GM18499 (cell line): Measurements from ENCODE around the gene TNRC6C.
"Not testable (repeated sequence)": the region's sequence is repeated elsewhere in the genome, so short reads cannot be mapped to it uniquely, and the experiment has no call there.

ENCODE experiments used
- ATAC-seq: cut with Tn5 transposase; IDR thresholded peaks from one replicate; pipeline ENCODE4 v1.9.1; 2021; ENCODE audit warnings: moderate number of reproducible peaks; ENCODE audit not compliant: insufficient read depth, unreplicated experiment

The TNRC6C gene

DNA sequence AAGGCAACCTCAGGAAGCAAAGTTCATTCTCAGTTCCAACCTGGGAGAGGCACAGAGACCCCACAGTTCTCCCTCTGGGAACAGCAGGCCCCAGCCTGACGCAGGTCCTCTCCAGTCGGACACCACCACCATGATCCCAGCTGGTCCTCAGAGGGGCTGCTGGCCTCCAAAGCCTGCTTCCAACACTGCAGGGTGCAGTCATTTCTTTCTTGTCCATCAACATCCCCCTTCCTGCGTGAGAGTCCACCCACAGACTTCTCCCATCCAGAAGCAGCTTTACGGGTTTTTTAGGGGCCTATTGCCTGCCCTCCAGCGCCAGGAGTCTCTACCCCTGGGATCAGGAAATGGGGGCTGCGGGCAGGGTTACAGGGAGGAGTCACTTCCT is 29.3 kb upstream of the TNRC6C start:
- ATAC-seq = no peak

DNA sequence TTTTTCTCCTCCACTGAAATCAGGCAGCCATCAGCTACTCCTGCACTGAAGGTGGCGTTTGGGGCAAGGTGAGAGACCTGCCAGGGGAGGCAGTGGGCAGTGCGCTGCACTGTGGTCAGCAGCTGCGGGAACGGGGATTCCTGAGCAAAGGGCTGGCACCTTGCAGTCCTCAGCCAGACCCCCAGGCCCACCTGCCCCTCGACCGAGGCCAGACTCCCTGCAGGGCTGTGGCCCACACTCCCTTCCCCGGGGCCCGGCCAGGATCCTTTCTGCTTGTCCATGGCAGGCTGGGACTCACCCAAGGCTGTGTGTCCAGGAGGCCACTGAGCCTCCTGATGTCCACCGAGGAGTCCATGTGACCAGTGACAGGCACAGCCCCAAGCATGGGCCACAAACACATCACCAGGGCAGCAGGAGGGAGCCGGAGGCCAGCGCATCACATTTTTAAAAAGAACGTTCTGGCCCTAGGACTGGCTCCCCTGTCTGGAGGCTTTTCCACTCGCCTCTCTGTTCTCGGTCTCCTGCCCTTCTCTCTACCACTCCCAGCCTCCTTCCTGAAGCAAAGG is 28.5 kb upstream of the TNRC6C start:
- no peak for ATAC-seq

DNA sequence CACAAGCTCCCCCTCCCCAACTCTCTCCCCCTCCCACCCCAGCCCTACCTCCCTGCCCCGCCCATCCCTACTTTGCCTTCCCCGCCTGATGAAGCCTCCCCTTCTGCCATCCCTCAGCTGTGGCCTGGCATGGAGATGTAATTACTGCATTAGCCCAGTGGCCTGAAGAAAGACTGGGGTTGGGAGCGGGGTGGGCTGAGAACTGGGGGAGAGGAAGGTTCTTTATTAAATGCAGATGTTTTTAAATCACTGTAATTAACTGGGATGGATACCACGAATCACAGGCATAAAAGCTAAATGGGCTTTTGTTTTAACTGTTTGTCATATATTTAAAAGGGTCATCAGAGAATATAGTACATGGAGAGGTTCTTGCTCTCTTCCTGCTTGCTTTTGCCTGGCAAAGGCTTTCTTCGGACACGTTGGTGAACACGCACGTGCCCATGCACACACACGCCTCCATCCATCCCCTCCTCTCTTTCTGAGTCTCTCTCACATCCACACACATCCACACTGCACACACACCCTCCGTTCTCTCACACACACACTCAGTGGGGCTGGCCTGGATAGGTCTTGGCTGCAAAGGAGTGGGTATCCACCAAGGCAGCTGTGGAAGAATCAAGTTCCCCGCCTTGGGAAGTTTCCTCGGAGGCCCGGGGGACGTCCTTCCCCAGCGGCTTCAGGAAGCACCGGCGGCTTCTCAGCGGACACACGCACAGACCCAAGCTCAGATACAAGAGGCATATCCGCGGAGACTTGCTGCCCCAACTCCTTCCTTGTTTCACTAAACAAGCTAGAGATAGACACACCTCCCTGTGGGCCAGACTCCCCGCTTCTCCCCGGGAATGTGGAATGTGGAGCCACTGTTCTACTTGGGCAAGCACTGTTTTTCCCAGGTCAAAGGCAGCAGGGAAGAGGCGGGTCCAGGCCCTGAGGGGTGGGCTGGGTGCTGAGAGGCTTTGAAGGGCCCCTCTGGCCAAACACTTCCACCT is 27.4 kb upstream of the TNRC6C start:
- ATAC-seq = no peak

DNA sequence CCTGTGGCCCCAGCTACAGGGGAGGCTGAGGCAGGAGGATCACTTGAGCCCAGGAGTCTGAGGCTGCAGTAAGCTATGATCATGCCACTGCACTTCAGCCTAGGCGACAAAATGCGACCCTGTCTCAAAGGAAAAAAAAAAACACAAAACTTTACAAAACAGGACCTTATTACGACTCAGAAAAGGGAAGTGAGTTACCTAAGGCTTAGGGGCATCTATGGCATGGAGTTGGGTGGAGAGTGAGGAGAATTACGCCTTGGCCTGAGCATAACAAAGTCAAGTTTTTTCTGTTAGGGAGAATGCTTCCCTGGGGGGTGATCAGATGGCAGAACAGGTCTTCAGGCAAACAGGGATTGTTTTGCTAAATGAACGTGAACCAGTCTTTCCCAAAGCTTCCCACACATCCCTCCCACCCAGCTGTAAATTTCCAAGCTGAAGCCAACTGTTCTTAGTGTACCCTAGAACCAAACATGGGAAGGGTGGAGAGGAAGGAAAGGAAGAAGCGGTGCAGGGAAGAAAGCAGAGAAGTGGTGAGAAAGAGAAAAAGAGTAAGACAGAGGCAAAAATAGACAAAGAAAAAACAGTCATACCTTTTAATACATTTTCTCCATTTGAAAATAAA is 24.6 kb upstream of the TNRC6C start:
- no peak for ATAC-seq

DNA sequence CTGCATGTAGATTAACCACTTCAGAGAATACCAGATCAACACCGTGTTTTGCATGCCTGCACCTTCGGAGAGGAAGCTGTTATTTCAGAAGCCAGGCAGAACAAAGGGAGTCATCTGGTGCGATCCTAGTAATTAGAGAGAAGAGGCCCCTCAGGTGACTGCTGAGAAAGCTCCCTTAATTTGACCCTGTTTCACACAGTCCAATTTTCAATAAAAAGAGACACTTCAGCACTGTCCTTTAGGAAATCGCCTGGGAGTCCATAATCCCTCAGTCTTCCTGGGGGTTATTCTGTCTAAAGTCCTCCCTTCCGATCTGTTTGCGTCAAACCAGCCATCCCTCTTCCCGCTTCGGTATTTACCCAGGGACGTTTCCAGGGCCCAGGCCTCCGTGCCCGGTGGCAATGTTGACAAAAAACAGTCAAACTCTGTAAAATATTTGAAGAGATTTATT is 23.4 kb upstream of the TNRC6C start:
- ATAC-seq = no peak

DNA sequence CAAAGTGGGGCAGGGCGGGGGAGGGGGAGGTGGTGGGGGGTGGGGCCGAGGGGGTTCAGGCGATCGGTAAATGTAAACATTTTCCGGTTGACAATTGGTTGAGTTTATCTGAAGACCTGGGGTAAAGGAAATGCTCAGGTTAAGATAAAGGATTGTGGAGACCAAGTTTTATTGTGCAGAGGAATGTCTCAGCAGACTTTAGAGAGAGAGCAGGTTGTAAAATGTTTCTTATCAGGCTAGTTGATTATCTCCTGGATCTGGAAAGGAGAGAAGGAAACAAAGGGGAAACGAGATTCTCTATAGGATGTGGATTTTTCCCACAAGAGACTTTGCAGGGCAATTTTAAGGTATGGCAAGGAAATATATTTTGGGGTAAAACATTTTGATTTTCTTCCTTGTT is 22.8 kb upstream of the TNRC6C start:
- not testable (repeated sequence) for ATAC-seq

DNA sequence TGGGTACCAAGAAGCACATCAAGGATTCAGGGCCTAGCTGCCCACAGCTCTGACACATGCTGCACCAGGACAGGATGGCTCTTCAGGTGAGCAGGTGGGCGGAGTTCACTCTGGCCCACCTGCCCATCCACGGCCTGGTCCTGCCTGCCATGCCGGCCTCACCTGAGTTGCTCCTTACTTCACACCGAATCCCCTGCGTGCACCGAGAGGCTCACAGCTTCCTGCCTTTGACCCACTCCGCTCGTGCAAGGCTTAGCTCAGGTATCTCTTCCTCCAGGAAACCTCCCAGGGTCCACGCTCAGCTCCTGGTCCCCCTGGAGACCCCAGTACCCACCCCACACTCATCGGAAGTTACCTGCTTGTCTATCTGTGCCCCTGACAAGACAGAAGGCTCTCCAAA is 21.6 kb upstream of the TNRC6C start:
- ATAC-seq = no peak

DNA sequence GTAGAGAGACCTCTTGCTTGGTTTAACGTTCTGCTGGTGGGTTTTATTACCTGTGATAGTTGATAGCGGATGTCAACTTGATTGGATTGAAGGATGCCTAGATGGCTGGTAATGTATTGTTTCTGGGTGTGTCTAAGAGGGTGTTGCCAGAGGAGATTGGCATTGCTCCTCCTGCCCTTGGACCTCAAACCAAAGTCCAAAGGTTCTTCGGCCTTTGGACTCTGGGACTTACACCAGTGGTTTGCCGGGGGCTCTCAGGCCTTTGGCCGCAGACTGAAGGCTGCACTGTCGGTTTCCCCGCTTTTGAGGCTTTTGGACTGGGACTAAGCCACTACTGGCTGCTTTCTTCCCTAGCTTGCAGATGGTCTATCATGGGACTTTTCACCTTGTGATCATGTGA is 17.5 kb upstream of the TNRC6C start:
- ATAC-seq = no peak

DNA sequence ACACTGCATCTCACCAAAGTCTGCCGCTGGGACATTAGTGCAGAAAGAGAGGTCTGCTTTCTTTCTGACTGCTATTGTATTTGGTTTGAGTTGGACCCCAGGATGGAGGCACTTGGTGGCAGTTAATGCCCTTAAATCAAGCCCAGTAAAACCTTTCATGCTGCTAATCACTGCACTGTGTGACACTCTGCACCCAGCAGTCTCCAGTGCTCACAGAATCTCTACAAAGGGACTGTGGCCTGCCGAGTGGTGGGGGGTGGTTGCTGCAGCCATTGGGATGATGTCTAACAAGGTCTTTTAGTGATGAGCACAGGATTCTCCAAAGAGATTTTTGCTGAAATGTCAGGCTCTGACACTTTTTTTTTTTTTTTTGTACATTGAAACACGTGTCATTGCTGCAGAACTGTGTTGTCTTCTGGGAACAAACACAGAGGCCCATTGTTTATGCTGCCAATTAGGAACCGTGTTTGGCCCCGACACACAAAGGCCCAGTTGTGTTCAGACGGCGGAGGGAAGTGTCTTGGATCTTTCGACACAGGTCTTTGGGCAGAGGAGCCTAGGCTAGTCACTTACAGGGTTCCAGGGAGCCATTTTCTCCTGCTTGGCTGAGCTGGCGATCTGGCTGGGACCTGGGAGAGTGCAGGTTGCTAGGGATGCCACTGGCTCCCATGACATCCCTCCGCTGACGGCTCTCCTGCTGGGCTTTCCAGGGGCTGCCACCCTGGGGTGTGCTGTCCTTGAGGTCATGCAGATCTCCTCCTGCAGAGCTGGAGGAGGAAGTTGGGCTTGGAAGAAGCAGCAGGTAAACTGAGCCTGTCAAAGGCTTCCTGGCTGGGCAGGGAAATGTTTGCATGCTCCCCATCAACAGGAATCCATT is 16.2 kb upstream of the TNRC6C start:
- no peak for ATAC-seq

DNA sequence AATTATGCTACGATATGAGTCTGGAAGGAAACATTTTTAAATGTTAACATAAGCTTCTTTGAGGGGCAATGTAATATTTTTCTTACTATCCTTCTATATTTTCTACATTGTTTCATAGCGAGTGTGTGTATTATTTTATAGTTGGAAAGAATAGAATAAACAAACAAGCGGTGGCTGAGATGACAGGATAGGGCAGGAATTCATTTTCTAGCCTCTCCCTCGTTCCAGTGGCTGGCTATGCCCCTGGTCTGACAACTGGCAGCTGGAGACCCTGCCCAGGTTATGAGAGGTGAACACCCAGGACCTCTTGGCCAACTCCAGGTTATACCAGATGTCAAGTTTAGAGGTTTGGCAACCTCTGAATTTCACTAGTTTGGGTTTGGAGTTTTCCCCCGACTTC is 14.5 kb upstream of the TNRC6C start:
- ATAC-seq = no peak

DNA sequence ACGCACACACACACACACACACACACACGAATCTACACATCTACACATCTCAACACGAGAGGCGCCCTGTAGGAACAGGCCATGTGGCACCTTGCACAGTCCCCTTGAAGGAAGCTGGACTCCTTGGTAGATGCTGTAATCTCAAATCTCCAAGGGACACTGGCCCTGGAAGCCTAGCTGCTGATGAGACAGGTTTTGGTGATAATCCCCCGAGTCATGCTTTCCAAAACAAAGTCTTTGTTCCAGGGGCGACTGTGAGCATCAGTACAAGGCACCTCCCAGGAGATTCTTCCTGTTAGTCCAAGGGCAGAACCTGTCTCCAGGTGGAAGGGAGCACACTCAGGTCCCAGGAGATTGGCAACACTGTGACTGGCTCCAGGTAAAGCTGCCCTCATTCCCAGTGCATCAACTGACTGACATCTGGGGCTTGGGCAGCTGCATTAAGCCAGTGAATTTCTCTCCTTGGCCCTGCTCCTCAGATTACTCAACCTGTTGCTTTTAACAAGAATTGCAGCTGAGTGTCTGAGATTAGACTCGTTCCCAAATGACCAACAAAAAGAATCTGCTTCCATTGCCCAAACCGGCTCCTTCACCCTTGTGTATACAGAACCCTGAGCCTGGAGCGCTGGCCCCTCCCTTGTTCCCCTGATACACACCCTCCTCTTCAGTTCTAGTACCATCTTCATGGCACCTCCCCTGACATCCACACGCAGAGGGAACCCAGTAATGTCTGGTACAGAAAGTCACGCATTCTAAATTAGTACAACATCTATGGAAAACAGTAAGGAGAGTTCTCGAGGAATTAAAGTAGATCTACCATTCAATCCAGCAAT is 13.9 kb upstream of the TNRC6C start:
- no peak for ATAC-seq

DNA sequence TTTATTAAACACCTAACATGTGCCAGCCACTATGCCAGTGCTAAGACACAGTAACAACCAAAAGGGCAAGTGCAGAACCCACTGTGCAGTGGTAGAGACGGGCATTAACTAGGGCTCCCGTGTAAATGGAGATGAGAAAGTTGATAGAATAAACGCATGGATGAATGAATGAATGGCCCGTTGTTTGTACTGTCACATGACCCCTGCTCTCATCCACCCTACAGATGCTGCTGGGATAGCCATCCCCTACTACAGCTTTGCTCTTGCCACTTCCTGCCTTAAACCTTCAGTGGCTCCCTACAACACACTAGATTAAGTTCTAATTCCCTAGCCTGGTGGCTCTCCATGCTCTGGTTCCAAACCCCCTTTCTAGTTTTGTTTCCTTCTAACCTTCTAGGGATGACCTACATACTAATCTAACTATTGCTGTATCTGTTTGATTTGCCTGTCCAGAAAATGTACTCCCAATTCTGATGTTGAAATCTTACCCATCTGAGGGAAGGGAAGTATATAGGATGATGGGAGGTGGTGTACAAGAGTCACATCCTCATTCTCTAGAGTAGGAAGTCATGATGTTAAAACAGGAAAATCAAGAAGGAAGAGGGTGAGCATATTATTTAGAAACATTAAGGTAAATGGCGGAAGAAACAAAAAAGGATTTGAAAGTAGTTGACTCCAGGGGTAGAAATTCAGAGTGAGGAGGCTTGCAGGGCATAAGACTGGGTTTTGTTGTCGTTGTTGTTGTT is 11.4 kb upstream of the TNRC6C start:
- no peak for ATAC-seq

DNA sequence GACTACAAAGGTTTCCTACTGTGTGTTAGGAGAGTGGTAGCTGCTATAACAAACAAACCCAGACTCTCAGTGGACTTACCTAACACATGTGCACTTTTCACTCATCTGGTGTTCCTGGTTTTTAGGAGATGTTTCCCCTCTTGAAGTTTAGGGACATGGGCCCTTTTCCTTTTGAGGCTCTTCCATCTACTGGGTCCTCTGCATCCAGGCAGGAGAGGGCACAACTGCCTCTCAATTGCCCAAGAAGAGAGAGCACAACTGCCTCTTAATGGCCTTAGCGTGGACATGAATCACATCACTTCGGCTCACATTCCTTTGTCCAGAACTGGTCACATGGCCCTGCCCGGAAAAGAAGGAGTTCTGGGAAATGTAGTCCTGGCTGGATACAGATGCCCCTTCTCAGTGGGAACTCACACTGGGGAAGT is 9.8 kb upstream of the TNRC6C start:
- ATAC-seq = no peak

DNA sequence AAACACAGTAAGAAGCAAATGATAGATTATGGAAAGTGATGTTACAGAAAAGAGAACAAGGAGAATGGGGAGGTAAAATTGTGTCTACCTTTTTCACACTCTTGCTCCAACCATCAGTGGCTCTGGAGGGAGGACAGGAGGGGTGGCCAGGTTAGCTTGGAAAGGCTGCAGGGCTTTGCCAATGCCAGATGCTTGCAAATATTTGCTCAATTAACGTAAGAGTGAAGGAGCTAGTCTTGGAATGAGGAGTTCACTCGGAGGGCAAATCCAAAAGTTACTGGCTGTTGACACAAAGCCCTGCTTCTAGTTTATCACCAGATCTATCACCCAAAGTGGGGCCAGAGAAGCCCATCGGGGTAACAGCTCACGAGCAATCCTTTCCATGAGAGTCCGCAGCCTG is 7.4 kb upstream of the TNRC6C start:
- ATAC-seq = no peak

DNA sequence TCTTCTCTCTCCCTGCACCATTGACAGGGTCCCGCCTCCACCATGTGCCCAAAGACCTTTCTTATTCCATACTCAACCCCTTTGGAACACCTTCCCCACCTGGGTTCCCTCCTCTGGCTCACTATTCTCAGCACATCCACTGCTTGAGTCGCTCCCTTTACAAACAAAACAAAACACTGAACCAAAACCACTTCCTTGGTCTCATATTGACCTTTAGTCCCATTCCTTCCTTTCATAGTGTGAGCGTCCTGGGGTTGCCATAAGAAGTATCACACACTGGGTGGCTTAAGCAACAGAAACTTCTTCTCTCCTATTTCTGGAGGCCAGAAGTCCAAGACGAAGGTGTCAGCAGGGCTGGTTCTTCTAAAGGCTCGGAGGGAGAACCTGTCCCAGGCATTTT is 6.1 kb upstream of the TNRC6C start:
- no peak for ATAC-seq

DNA sequence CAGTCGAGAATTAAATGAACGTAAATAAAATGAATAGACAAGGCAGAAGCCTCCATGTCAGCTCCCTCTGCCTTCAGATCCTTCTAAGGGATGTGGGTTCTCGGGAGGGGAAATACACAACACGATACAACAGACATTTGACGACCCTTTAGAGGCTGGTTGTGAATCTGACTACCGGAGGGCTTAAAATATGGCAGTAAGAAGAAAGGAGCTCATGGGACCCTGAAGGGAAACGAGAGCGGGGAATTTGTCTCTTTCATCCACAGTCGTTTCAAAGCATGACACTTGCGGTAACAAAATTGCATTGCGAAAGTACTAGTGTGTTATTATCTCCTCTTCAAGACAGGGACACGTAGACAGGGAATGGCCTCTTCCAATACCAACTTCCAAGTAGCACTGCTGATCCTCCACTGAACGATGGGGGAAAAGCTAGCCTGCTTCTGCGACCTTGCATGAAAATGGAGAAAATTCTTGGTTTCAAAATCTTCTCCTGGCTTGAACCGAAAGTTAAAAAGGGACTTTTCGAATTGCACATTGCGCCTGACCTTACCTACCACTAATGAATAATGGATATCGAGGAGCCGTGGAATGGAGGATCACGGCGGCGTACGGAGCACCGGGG is 1.2 kb upstream of the TNRC6C start:
- no peak for ATAC-seq

DNA sequence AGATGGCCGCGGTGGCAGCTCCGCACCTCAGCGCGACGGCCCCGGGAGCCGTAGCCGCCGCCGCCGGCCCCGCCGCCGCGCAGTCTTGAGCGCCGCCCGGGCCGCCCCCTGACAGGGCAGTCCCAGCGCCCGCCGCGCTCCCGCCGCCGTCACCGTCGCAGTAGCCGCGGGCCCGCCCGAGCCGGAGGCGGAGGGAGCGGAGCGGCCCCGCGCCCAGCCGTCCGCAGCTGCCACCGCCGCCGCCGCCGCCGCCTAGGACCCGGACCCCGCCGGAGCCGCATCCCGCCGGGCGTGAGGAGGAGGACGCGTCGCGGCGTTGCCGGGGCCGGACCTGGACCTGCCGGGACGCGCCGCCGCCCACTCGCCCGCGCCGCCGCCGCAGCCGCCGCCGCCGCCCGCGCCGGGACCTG is 218 bp downstream of the TNRC6C start:
- no peak for ATAC-seq

DNA sequence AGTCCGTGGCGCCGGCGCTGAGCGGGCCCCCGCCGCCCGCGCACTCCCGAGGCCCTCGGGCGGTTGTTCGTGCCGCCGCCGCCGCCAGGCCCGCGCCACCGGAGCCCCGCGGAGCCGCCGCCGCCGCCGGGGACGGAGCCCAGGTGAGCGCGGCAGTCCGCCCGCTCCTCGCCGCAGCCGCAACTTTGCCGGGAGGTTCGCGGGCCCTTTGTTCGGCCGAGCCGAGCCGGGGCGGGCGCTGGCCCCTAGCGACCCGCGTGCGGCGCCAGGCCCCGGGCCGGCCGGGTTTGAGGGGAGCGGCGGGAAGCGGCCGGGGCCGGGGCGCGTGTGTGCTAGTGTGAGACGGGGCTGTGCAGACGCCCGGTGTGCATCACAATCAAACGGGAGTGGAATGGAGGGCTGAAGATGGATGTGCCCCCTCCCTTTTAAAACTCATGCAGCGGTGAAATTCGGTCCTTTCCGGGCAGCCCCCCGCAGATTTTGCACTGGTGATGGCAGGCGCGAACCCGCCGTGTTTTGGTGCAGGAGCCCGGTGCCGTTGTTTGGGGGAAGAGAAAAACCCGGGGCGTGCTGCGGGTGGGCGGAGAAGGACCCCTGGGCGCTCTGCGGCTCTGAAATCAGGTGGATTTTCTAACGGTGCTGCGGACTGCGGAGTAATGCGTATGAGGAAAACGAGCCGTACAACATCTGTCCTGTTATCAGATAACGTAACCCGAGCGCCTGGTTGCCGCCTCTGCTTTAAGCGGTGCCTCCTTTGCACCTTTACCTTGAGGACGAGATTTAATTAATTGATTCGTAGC is 823 bp downstream of the TNRC6C start:
- no peak for ATAC-seq
